Gastroesophageal sphincter (tissue), 4 donors: ENCODE measurements around the gene CASP3. TPM values are rescaled to one million over a fixed set of nuclear protein-coding genes. Genes with fewer than 3 reads are reported as not detected.
"Not testable (repeated sequence)": the region's sequence is repeated elsewhere in the genome, so short reads cannot be mapped to it uniquely, and the experiment has no call there.

Source experiments
- ATAC-seq: fragments of 150-250 bp; one replicate; pipeline ENCODE4 v1.9.1; 2016; ENCODE audit warnings: mild to moderate bottlenecking, moderate library complexity
- H3K27ac ChIP-seq, 4 donors: fragments of 200-600 bp; sonication (generic) in 3 of 4; 1 replicate in 3 of 4; 2 replicates in 1 of 4; pipeline ENCODE4 v1.5.1; 2016 to 2019
- H3K27me3 ChIP-seq: fragments of 200-600 bp; sonication (generic); one replicate; pipeline ENCODE4 v1.5.1; 2019
- H3K36me3 ChIP-seq, 2 donors: fragments of 200-600 bp; sonication (generic); one replicate each; pipeline ENCODE4 v1.5.1; 2019; ENCODE audit warnings: control low read depth in 1 of 2
- H3K4me1 ChIP-seq, 3 donors: fragments of 200-600 bp; sonication (generic); 1 replicate in 2 of 3; 2 replicates in 1 of 3; pipeline ENCODE4 v1.5.1; 2016 to 2019; ENCODE audit warnings: control low read depth in 2 of 3
- H3K4me3 ChIP-seq, 2 donors: fragments of 200-600 bp; sonication (generic); one replicate each; pipeline ENCODE4 v1.5.1; 2019; ENCODE audit warnings: mild to moderate bottlenecking in 1 of 2, moderate library complexity in 1 of 2
- H3K9me3 ChIP-seq, 3 donors: fragments of 200-600 bp; sonication (generic); one replicate each; pipeline ENCODE4 v1.5.1; 2017 to 2019; ENCODE audit warnings: control low read depth in 2 of 3
- CTCF ChIP-seq, 4 experiments: fragments of 200-600 bp in 2 of 4; fragments of 450-650 bp in 2 of 4; sonication (generic) in 1 of 4; IDR thresholded peaks; one replicate each; pipeline ENCODE4 v1.5.1; 2017 to 2019; ENCODE audit warnings: antibody characterized with exemption in 4 of 4, mild to moderate bottlenecking in 2 of 4, moderate library complexity in 2 of 4
- EP300 ChIP-seq: sonication (generic); formaldehyde crosslinking; IDR thresholded peaks from one replicate; pipeline ENCODE4 v1.6.1; 2017; ENCODE audit warnings: antibody characterized with exemption, mild to moderate bottlenecking
- POLR2A ChIP-seq, 2 donors: fragments of 450-650 bp; IDR thresholded peaks; one replicate each; pipeline ENCODE4 v1.6.1; 2017; ENCODE audit warnings: antibody characterized with exemption in 2 of 2, mild to moderate bottlenecking in 2 of 2, moderate library complexity in 1 of 2
- POLR2AphosphoS5 ChIP-seq: sonication (generic); formaldehyde crosslinking; IDR thresholded peaks from one replicate; pipeline ENCODE4 v1.6.1; 2017; ENCODE audit warnings: antibody characterized with exemption
- WGBS, 2 donors: methylation state at CpG; one replicate each; pipeline ENCODE4 v1.1.5; 2018; ENCODE audit warnings: low coverage in 1 of 2; 5-methylcytosine and 5-hydroxymethylcytosine counted together
- total RNA-seq, 4 donors: library from RNA; depleted of rRNA; stranded (reverse); fragments of >200 nt; gene quantifications; one replicate each; pipeline ENCODE4 v1.1.0, GENCODE V29; 2016

The CASP3 gene
- total RNA-seq, 4 donors from 2014 or later: 12.1 to 28.5 (median 14.7) TPM

DNA sequence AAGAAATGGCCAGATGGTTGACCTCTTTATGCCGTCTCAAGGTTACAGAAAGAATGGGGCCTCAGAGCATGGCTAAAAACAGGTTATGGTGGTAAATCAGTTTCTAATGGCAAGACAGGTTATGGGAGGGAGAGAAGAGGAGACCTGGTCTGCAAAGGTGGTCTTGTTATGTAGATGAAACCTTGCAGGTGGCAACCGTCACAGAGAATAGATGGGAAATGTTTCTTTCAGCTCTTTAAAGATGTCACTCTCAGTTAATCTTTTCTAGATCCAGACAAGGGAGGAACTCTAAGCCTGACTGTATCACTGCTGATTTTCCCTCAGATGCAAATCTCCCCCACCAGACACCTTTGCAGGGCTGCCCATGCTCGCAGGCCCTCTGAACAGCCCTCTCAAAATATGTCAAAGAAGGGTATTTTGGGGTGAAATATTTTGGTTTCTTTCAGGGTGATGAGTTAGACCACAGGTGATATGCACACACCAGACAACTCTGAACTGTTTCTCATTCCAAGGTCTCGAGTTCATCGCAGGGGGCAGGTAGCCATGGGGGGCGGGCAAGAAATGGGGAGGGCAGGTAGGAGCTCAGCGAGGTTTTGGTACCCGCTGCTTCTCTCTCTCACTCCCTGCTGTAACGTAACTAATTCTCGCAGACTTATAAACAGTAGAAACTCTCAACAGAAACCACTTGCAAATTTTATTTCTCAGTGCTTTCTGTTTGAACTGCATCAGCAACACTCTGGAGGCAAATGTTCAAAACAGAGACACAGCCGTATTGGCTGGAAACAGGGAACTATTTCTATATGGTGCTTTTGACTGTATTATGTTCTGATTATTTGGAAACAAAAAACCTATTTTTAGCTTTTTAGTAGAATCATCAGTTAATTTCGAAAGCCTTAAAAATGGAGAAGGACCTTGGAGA is 32.4 kb downstream of the CASP3 start:
- no peak for TF ChIP-seq POLR2AphosphoS5
- TF ChIP-seq POLR2A (IDR thresholded peaks at IDR 0.05): no peak
- TF ChIP-seq EP300: no peak
- TF ChIP-seq CTCF (IDR thresholded peaks at IDR 0.05): no peak
- 73 to 81% methylated on average over 9 to 11 of the region's 12 CpGs for WGBS, 2 donors
- no peak for ATAC-seq
- Histone ChIP-seq H3K27me3 (no peaks in the 10 kb centered on the region), H3K36me3 (no peaks in the 10 kb centered on the region), H3K4me3 (no peak overlapping the region), H3K9me3 (no peaks in the 10 kb centered on the region), H3K4me1 (no peaks in the 10 kb centered on the region), H3K27ac (no peak overlapping the region)

DNA sequence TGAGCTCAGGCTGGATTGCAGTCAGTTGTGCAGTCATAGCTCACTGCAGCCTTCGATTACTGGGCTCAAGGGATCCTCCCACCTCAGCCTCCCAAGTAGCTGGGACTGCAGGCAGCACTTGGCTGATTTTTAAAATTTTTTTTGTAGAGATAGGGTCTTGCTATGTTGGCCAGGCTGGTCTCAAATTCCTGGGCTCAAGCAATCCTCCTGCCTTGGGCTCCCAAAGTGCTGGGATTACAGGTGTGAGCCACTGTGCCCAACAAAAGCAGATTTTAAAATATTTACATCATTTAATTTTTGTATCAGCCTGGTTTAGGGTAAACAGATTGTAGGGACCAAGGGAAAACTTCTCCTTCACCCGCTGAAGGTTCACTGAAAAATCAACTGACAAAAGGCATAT is 33.1 kb downstream of the CASP3 start:
- not testable (repeated sequence) for ATAC-seq, H3K4me1 ChIP-seq, H3K27me3 ChIP-seq, H3K36me3 ChIP-seq, H3K27ac ChIP-seq, H3K4me3 ChIP-seq, H3K9me3 ChIP-seq
- WGBS, 2 donors: 73 to 94% methylated on average over 2 of the region's 2 CpGs

GRCh38 chr4:184614509-184614908 is 34.7 kb downstream of the CASP3 start:
- no peak overlapping the region for H3K27ac ChIP-seq
- 86 to 88% methylated on average over 3 of the region's 3 CpGs for WGBS, 2 donors
- no peak overlapping the region for H3K4me3 ChIP-seq
- no peaks in the 10 kb centered on the region for H3K27me3 ChIP-seq
- no peaks in the 10 kb centered on the region for H3K4me1 ChIP-seq
- no peaks in the 10 kb centered on the region for H3K36me3 ChIP-seq
- no peak for TF ChIP-seq POLR2AphosphoS5
- no peak for ATAC-seq
- H3K9me3 ChIP-seq: no peaks in the 10 kb centered on the region

GRCh38 chr4:184613405-184613804 is 35.8 kb downstream of the CASP3 start:
- H3K9me3 ChIP-seq: no peaks in the 10 kb centered on the region
- no peak overlapping the region for H3K4me3 ChIP-seq
- no peaks in the 10 kb centered on the region for H3K36me3 ChIP-seq
- TF ChIP-seq CTCF (IDR thresholded peaks at IDR 0.05): no peak
- TF ChIP-seq POLR2AphosphoS5: no peak
- no peak for TF ChIP-seq POLR2A (IDR thresholded peaks at IDR 0.05)
- TF ChIP-seq EP300: no peak
- no peak overlapping the region for H3K27ac ChIP-seq
- H3K27me3 ChIP-seq: no peaks in the 10 kb centered on the region
- no peaks in the 10 kb centered on the region for H3K4me1 ChIP-seq
- ATAC-seq: no peak
- 94% methylated on average over 2 of the region's 2 CpGs; no CpG with 5 or more reads in 1 of the 2 donors for WGBS, 2 donors

DNA sequence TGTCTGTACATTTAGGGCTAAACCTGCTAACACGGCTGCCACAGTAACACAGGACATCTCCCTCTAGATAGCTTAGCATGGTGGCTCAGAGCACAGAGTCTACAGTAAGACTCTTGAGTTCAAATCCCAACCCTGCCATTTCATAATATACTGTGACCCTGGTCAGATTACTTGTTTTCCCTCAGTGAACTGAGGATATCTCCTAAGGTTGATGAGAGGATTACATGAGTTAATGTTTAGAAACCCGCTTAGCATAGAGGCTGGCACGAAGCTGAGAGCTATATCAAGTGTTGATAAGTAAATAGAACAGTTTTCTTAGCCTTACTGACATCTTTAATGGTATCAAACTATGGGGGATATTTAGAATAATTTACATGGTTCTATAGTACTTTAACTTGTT is 37.2 kb downstream of the CASP3 start:
- WGBS, 2 donors: 91 to 97% methylated on average over 3 of the region's 3 CpGs
- H3K4me1 ChIP-seq: no peaks in the 10 kb centered on the region
- H3K27ac ChIP-seq: no peak overlapping the region
- ATAC-seq: no peak
- TF ChIP-seq EP300: no peak
- TF ChIP-seq POLR2AphosphoS5: no peak
- no peak for TF ChIP-seq CTCF (IDR thresholded peaks at IDR 0.05)
- no peak for TF ChIP-seq POLR2A (IDR thresholded peaks at IDR 0.05)
- no peaks in the 10 kb centered on the region for H3K9me3 ChIP-seq
- H3K4me3 ChIP-seq: no peak overlapping the region
- H3K27me3 ChIP-seq: no peaks in the 10 kb centered on the region
- no peaks in the 10 kb centered on the region for H3K36me3 ChIP-seq

- peaks cover 0 to 37% (median 0%) of the 10 kb centered on the region in 3 donors for H3K9me3 ChIP-seq
- WGBS, 2 donors: 89 to 95% methylated on average over 2 of the region's 2 CpGs
- H3K27me3 ChIP-seq, H3K4me3 ChIP-seq, H3K36me3 ChIP-seq, ATAC-seq, H3K4me1 ChIP-seq, H3K27ac ChIP-seq: not testable (repeated sequence)
Observed at GRCh38 chr4:184607429-184607828, 41.8 kb downstream of the CASP3 start.

GRCh38 chr4:184602857-184603256 is 46.4 kb downstream of the CASP3 start:
- not testable (repeated sequence) for H3K4me3 ChIP-seq, H3K4me1 ChIP-seq, ATAC-seq, H3K36me3 ChIP-seq, H3K27ac ChIP-seq
- peaks cover 16% of the 10 kb centered on the region for H3K27me3 ChIP-seq
- peaks cover 0 to 37% (median 0%) of the 10 kb centered on the region in 3 donors for H3K9me3 ChIP-seq
- 0% methylated on average over 1 of the region's 1 CpG for WGBS, 2 donors

DNA sequence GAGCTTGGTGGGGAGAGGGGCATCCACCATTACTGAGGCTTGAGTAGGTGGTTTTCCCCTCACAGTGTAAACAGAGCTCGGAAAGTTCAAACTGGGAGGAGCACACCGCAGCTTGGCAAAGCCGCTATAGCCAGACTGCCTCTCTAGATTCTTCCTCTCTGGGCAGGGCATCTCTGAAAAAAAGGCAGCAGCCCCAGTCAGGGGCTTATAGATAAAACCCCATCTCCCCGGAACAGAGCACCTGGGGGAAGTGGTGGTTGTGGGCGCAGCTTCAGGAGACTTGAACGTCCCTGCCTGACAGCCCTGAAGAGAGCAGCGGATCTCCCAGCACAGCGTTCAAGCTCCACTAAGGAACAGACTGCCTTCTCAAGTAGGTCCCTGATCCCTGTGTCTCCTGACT is 48.3 kb downstream of the CASP3 start:
- H3K27ac ChIP-seq, H3K4me1 ChIP-seq, ATAC-seq, H3K36me3 ChIP-seq, H3K4me3 ChIP-seq: not testable (repeated sequence)
- Histone ChIP-seq H3K27me3 (peaks cover 16% of the 10 kb centered on the region), H3K9me3 (peaks cover 0 to 29% (median 0%) of the 10 kb centered on the region in 3 donors)
- WGBS, 2 donors: 100% methylated on average over 1 of the region's 8 CpGs; no CpG with 5 or more reads in 1 of the 2 donors
